ENCODE data around the gene CHST11.

DNA sequence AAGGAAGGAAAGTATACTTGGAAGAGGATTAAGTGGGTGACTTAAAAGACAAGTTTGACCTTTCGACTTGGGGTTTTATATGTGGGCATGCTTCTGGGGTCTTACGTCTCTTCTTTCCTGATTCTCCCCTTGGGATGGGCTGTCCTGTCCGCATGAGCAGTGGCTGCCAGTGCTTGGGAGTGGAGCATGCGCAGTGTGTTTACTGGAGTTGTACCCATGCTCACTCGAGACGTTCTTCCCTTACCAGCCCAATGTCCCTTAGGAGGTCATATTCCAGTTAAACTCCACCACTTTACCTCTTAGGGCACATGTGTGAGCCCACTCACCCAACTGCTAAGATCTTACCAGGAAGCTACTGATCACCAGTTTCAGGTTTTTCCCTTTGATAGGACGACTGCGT is 20.0 kb upstream of the CHST11 start:
- TF ChIP-seq EZH2 (IDR thresholded peaks at IDR 0.05; ENCODE audit: low read length): no peak
- TF ChIP-seq, protein P1, sequence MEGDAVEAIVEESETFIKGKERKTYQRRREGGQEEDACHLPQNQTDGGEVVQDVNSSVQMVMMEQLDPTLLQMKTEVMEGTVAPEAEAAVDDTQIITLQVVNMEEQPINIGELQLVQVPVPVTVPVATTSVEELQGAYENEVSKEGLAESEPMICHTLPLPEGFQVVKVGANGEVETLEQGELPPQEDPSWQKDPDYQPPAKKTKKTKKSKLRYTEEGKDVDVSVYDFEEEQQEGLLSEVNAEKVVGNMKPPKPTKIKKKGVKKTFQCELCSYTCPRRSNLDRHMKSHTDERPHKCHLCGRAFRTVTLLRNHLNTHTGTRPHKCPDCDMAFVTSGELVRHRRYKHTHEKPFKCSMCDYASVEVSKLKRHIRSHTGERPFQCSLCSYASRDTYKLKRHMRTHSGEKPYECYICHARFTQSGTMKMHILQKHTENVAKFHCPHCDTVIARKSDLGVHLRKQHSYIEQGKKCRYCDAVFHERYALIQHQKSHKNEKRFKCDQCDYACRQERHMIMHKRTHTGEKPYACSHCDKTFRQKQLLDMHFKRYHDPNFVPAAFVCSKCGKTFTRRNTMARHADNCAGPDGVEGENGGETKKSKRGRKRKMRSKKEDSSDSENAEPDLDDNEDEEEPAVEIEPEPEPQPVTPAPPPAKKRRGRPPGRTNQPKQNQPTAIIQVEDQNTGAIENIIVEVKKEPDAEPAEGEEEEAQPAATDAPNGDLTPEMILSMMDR (optimal IDR thresholded peaks at IDR 0.05 in 1 of 3, IDR thresholded peaks at IDR 0.05 in 1 of 3, conservative IDR thresholded peaks at IDR 0.05 in 1 of 3; ENCODE audit: extremely low read depth in 1 of 3, insufficient read depth in 2 of 3, low read length in 3 of 3): no peak
